Measurements from ENCODE around the gene SLC17A5.
"Not testable (repeated sequence)": the region's sequence is repeated elsewhere in the genome, so short reads cannot be mapped to it uniquely, and the experiment has no call there.

- TF ChIP-seq CTCF, POLR2AphosphoS5 (IDR thresholded peaks at IDR 0.05): not testable (repeated sequence)
These were observed 98.3 kb downstream of the SLC17A5 start for GRCh38 chr6:73555380-73555949.

Data from upper lobe of left lung (tissue), 4 donors.